HG03521 (cell line): Measurements from ENCODE around the gene RPL13.
"Not testable (repeated sequence)": the region's sequence is repeated elsewhere in the genome, so short reads cannot be mapped to it uniquely, and the experiment has no call there.

Experiments
- ATAC-seq: cut with Tn5 transposase; IDR thresholded peaks from one replicate; pipeline ENCODE4 v1.9.1; 2021; ENCODE audit warnings: mild to moderate bottlenecking, moderate library complexity; ENCODE audit not compliant: unreplicated experiment

RPL13 gene

GRCh38 chr16:89561884-89562599 is 1.6 kb downstream of the RPL13 start:
- ATAC-seq = no peak

DNA sequence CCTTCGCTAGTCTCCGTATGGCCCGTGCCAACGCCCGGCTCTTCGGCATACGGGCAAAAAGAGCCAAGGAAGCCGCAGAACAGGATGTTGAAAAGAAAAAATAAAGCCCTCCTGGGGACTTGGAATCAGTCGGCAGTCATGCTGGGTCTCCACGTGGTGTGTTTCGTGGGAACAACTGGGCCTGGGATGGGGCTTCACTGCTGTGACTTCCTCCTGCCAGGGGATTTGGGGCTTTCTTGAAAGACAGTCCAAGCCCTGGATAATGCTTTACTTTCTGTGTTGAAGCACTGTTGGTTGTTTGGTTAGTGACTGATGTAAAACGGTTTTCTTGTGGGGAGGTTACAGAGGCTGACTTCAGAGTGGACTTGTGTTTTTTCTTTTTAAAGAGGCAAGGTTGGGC is 2.5 kb downstream of the RPL13 start:
- no peak for ATAC-seq

- no peak for ATAC-seq
Measured at GRCh38 chr16:89563639-89564392, 3.3 kb downstream of the RPL13 start.

- no peak for ATAC-seq
Measured at GRCh38 chr16:89564476-89565255, 4.2 kb downstream of the RPL13 start.

GRCh38 chr16:89565256-89565505 is 4.7 kb downstream of the RPL13 start:
- no peak for ATAC-seq

DNA sequence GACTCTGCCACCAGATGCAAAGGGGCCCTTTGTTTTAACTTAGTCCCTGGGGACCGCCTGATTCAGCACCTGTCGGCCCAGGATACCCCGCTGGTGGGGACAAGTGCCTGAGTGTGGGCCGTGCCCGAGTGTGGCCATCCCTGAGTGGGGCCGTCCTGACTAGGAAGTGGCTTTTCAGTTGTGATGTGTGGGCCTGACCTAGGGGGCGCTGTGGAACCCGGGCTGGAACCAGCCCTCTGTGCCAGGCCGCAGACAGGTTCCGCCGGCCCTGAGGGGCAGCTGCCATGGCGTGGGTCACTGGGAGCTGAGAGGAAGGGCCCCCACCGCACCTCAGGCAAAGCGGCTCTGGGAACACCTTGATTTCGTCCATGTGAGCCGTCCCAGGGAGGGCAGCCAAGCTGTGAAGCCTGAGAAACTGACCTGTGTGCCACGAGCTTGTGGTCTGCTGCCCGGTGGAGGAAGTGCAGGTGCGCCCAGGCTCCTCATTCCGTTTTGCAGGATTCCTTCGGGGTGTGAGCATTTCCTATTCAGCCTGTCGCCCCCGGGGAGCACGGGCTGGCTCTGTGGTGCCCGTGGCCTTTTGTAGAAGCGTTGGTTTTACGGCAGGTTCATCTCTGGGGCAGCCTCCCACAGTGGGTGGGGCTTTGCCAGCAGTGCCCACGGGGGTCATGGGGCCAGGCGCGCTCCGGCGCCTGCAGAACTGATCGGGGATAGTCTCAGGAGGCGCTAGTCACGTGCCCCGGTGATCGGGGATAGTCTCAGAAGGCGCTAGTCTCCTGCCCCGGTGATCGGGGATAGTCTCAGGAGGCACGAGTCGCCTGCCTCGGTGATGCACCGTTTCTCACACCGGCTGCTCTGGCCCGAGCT is 5.3 kb downstream of the RPL13 start:
- ATAC-seq = no peak

DNA sequence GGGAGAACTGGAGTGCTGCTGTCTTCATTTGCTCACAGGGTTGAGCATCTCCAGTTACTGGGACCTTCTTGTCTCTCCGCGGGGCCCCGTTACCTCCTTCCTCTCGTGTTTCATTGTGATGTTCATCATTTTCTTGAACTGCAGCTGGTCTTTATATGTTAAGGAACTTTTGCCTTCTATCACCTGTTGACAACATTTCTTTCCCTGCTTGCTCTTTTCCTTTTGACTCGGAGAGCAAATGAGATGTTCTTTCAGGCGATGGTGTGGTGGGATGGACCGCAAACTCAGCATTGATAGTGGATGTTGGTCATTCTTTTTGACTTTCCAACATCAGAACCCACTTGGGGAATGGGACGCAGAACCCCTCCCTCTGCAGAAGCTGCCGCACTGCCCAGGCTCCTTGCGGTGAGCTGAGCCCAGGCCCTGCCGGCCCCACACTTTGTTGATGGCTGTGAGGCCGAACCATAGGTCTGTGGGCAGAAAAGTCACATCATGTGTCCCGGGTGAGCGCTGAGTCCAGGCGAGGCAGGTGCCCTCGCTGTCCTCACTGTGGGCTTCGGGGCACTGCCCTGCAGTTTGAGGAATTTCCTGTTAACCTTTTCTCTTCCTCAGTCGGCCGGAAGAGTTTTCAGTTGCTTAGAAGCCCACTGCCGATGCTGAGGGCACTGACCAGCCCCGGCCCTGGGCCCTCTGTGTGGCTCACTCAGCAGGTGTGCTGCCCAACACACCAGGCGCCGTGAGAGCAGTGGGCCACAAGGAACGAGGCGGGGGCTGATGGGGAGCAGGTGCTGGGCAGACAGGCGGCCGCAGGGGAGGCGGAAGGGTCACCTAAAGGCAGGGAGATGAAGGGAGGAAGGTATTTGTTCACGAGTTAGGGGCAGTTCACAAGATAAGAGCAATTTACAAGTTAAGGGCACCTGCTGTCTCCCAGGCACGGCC is 7.4 kb downstream of the RPL13 start:
- no peak for ATAC-seq

GRCh38 chr16:89569506-89570341 is 9.2 kb downstream of the RPL13 start:
- no peak for ATAC-seq

GRCh38 chr16:89570342-89570923 is 10.0 kb downstream of the RPL13 start:
- ATAC-seq = no peak

DNA sequence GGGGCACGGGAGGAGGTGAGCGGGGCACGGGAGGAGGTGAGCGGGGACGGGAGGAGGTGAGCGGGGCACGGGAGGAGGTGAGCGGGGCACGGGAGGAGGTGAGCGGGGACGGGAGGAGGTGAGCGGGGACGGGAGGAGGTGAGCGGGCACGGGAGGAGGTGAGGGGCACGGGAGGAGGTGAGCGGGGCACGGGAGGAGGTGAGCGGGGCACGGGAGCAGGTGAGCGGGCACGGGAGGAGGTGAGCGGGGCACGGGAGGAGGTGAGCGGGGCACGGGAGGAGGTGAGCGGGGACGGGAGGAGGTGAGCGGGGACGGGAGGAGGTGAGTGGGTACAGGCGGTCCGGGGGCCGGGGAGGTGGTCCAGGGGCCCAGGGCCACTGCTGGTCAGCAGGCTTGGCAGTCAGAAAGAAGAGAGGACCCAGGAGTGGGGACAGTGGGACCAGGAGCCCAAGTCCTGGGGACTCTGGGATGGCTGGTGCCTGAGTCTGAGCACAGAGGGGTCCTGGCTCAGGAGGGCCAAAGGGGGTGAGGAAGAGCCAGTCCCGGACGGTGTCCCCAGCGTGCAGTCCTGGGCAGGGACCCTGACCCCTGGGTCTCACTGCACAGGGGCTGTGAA is 10.6 kb downstream of the RPL13 start:
- not testable (repeated sequence) for ATAC-seq

GRCh38 chr16:89571636-89572035 is 11.2 kb downstream of the RPL13 start:
- no peak for ATAC-seq

DNA sequence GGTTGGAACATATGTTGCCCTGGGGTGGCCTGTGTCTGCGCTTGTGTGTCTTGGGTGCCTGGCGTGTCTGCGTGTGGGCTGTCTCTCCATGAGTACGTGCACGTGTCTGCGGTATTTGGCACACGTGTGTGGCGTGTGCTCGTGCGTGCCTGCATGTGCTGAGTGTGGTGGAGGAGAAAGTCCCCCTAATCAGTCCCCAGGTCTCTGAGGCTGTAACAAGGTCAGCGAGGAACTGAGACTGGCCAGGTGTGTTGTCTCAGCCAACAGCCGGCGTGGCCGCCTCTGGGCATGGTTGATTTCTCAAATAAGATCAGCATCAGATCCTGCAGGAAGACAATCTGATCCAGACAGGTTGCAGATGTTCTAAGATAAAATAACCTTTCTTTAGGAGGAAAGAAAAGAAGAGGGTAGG is 11.6 kb downstream of the RPL13 start:
- no peak for ATAC-seq

DNA sequence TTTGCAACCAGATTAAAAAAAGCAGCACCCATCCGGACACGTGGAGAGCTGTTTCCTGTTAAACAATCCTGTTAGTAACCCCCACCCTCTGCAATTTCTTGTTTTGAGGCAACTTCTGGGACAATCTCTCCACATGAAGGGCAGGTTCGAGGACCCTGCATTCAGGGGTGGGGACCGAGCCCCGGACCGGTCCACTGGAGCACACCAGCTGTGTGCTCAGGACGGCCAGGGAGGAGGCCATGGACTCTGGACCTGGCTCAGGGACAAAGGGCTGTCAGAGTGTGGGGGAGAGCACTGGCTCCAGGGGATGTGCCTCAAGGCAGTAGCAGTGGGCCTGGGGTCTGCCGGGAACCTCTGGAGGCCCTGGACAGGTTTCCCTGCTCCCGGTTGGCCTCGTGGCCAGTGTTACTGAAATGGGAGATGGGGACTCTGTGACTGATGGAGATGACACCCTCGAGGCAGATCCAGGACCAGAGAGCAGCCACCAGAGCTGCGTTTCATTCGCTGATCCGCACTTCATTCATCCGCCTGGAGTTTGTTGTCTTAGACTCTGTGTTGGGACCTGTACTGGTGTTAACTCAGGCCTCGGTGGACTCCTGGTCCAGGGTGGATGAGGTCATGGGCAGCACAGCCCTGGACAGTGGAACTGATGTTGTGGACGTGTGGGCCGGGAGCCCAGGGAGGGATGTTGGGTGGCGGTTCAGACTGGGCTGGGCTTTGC is 12.2 kb downstream of the RPL13 start:
- ATAC-seq = no peak

DNA sequence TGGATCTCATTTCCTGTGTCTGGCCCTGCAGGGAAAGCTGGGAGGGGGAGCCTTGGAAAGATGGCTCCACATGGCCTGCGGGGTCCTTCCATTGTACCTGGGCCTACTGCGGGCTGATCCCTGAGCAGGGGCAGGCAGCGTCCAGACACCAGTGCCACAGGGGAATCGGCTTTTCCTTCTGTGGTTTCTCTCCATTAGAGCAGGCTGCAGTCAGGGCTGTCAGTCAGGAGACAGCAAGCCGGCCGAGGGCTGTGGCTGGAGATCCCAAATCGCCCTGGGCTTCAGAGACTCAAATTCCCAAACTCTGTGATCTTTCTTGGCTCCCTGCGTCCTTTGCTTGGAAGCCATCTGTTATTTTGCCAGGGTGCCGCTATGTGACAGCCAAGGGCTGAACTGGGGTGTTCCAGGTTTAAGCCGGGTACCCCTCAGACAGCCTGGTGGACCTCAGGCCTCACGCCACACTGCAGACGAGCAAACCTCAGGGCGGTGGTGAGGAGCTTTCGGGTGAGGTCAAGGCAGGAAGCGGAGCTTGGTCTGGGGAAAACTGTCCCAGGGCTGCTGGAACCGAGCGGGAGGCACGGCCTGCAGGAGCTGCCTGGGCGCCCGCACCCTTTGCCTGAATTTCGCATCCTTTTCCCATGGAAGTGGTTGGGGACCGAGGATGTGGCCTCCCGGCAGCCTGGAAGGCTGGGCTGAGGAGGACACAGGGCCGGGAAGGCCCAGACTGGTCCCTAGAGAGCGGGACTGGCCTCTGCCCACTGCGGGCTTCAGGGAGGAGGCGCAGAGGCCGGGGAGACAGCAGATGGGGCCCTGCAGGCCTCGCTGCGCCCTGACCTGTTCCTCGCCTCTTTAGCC is 13.6 kb downstream of the RPL13 start:
- no peak for ATAC-seq

- ATAC-seq = no peak
Measured at GRCh38 chr16:89574681-89575246, 14.3 kb downstream of the RPL13 start.
